Uterus (tissue), 4 donors: ENCODE results near the gene DBF4. TPM values are rescaled to one million over a fixed set of nuclear protein-coding genes. Genes with fewer than 3 reads are reported as not detected.
A peak's percentile ranks its signal among the peaks of the same experiment; 100 is the strongest.

Experiments
- DNase-seq, 2 donors: peaks; one replicate each; pipeline ENCODE4 v3.0.0-alpha.2; 2019 to 2020
- H3K27ac ChIP-seq, 2 donors: fragments of 200-600 bp; sonication (generic); 1 replicate in 1 of 2; 2 replicates in 1 of 2; pipeline ENCODE4 v1.5.1; 2016 to 2018
- H3K27me3 ChIP-seq, 2 donors: fragments of 200-600 bp; sonication (generic); one replicate each; pipeline ENCODE4 v1.5.1; 2018 to 2019; ENCODE audit warnings: control low read depth in 1 of 2
- H3K36me3 ChIP-seq, 2 donors: fragments of 200-600 bp; sonication (generic); one replicate each; pipeline ENCODE4 v1.5.1; 2019; ENCODE audit warnings: control low read depth in 1 of 2
- H3K4me1 ChIP-seq, 2 donors: fragments of 200-600 bp; sonication (generic); one replicate each; pipeline ENCODE4 v1.5.1; 2018 to 2019; ENCODE audit warnings: control low read depth in 1 of 2
- H3K4me3 ChIP-seq, 2 donors: fragments of 200-600 bp; sonication (generic); 1 replicate in 1 of 2; 2 replicates in 1 of 2; pipeline ENCODE4 v1.5.1; 2018 to 2019; ENCODE audit warnings: mild to moderate bottlenecking in 1 of 2
- H3K9me3 ChIP-seq, 2 donors: fragments of 200-600 bp; sonication (generic); one replicate each; pipeline ENCODE4 v1.5.1; 2019; ENCODE audit warnings: control low read depth in 1 of 2
- POLR2A ChIP-seq, 2 donors: fragments of 450-650 bp; IDR thresholded peaks; one replicate each; pipeline ENCODE4 v1.6.1; 2016; ENCODE audit warnings: antibody characterized with exemption in 2 of 2, mild to moderate bottlenecking in 1 of 2, moderate library complexity in 1 of 2
- intact Hi-C: fragments of 100-400 bp; cut with DNase I; formaldehyde crosslinking; loops from one replicate; pipeline ENCODE4 v1.15.1; 2023; ENCODE audit warnings: low total_unique reads
- total RNA-seq, 4 donors: library from RNA; depleted of rRNA in 3 of 4; stranded (reverse); fragments of >200 nt in 3 of 4; gene quantifications; one replicate each; pipeline versions ENCODE4 v1.1.0 to v1.2.4, GENCODE V29; 2014 to 2023
- TF ChIP-seq, protein P1 (sequence below), 4 experiments: fragments of 200-600 bp in 2 of 4; fragments of 450-650 bp in 2 of 4; sonication (generic) in 2 of 4; IDR thresholded peaks; one replicate each; pipeline ENCODE4 v1.5.1; 2016 to 2019; ENCODE audit warnings: antibody characterized with exemption in 4 of 4, mild to moderate bottlenecking in 2 of 4, moderate library complexity in 1 of 4
- donor health status: DM: yes; HTN: yes; CAD: no.

DBF4 gene
- total RNA-seq, 4 donors from 2014 or later: 1.3 to 27.7 (median 9.4) TPM

DNA sequence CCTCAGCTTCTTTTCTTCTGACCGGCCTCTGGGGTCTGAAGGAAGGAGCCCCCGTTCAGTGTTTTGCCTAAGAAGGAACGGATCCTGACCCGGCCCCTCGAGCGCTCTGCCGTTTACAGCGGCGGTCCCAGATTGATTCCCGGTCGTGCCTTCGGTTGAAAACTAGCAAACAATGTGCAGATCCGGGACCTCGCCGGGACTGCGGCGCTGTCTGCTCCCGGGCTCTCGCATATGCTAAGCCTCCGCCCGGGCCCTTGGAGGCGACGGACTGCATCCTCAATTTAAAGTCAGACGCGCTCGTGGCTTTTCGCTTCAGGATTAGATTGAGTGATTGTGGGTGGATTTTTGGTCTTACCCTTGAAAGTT is 559 bp downstream of the DBF4 start:
- TF ChIP-seq, protein P1, sequence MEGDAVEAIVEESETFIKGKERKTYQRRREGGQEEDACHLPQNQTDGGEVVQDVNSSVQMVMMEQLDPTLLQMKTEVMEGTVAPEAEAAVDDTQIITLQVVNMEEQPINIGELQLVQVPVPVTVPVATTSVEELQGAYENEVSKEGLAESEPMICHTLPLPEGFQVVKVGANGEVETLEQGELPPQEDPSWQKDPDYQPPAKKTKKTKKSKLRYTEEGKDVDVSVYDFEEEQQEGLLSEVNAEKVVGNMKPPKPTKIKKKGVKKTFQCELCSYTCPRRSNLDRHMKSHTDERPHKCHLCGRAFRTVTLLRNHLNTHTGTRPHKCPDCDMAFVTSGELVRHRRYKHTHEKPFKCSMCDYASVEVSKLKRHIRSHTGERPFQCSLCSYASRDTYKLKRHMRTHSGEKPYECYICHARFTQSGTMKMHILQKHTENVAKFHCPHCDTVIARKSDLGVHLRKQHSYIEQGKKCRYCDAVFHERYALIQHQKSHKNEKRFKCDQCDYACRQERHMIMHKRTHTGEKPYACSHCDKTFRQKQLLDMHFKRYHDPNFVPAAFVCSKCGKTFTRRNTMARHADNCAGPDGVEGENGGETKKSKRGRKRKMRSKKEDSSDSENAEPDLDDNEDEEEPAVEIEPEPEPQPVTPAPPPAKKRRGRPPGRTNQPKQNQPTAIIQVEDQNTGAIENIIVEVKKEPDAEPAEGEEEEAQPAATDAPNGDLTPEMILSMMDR (IDR thresholded peaks at IDR 0.05): no peak
- TF ChIP-seq POLR2A (IDR thresholded peaks at IDR 0.05): no peak
- intact Hi-C loops: no loop called here
- DNase-seq: peak; percentile 41 to 42

DNA sequence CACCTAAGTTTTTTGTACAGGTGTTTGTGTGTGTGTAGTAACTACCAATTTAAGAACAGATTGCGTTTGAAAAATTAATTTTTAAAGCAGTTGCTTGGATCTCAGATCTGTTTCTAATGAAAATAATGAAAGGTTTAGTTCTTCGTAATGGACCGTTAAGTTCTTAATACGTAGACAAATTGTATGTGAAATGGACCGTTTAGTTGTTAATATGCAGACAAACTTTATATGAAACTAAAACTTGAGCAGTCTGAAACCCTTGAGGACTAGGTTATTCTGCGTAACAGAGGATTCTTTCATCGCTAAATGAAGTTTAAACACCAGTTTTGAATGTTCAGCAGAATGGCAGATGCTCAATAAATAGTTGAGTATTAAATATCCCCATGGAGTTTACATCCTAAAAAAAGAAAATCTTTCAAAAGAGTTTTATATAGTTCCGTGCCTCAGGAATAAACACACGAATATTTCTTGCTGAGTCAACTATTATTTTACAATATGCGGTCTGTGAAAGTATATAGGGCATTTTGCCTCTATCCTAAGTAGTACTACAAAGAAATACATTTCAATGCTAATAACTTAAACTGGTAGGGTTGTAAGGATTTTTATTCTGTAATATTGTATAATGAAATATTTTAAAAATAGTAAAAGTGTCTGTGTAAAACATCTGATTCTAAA is 1.2 kb downstream of the DBF4 start:
- intact Hi-C loops: no loop called here
- peaks cover 0 to 4% of the 10 kb centered on the region in 2 donors for H3K4me1 ChIP-seq
- peak overlapping the region; percentile 88 to 92 for H3K27ac ChIP-seq
- no peaks in the 10 kb centered on the region for H3K36me3 ChIP-seq
- no peak for DNase-seq
- no peaks in the 10 kb centered on the region for H3K9me3 ChIP-seq
- no peaks in the 10 kb centered on the region for H3K27me3 ChIP-seq
- peak overlapping the region; percentile 59 to 82 for H3K4me3 ChIP-seq
- TF ChIP-seq, protein P1 (IDR thresholded peaks at IDR 0.05): no peak

More for the DNA sequence above, 559 bp downstream of the DBF4 start:
- peak overlapping the region; percentile 88 to 92 for H3K27ac ChIP-seq
- no peaks in the 10 kb centered on the region for H3K36me3 ChIP-seq
- H3K27me3 ChIP-seq: no peaks in the 10 kb centered on the region
- H3K4me3 ChIP-seq: peak overlapping the region; percentile 59 to 82
- no peaks in the 10 kb centered on the region for H3K9me3 ChIP-seq
- peaks cover 0 to 4% of the 10 kb centered on the region in 2 donors for H3K4me1 ChIP-seq

DNA sequence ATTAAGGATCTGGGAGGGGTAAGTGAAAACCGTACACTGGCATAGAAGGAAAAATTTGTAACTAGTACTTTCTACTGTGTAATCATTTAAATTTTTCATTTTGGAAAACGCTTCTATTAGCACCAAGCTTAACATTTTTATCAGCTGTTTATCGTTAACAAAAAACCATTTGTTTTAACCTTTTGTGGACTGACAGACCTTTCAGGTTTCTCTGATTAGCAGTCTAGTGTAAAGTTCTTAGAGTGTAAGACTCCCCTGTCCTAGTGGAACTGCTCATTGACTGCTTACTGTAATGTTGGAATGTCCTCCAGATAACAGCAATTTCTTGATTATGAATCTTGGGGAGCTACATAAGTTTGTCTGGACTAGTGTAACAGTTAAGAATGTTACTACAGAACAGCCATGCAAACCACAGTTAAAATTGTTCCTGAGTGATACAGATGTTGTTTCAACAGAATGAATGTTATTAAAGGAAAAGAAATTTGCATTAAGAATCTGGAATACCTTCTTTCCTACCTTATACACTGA is 2.0 kb downstream of the DBF4 start:
- no peak overlapping the region for H3K27ac ChIP-seq

DNA sequence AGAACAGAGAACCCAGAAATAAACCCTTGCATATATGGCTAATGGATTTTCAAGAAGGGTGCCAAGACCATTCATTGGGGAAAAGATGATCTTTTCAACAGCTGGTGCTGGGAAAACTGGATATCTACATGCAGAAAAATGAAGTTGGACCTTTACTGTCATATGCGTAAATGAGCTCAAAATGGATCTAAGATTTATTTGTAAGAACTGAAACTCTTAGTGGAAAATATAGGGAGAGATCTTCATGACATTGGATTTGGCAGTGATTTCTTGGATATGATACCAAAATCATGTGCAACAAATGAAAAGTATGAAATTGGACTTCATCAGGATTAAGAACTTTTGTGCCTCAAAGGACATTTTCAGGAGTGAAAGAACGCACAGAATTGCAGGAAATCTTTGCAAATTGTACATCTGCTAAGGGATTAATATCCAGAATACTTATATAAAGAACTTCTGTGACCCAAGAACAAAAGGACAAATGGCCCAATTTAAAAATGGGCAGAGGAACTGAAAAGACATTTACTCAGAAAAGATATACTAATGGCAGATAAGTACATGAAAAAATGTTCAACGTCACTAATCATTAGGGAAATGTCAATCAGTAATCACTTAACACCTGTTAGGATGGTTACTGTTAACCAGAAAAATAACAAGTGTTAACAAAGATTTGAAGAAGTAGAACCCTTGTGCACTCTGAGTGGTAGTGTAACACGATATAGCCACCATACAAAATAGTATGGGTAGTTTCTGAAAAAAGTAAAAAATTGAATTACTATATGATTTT is 6.1 kb downstream of the DBF4 start:
- Histone ChIP-seq H3K36me3 (no peaks in the 10 kb centered on the region), H3K4me3 (no peak overlapping the region), H3K27me3 (no peaks in the 10 kb centered on the region), H3K4me1 (peaks cover 0 to 4% of the 10 kb centered on the region in 2 donors), H3K9me3 (no peaks in the 10 kb centered on the region), H3K27ac (no peak overlapping the region)
- intact Hi-C loops: no loop called here
- TF ChIP-seq, protein P1 (IDR thresholded peaks at IDR 0.05): no peak
- no peak for TF ChIP-seq POLR2A (IDR thresholded peaks at IDR 0.05)
- DNase-seq: no peak

More for the DNA sequence above, 2.0 kb downstream of the DBF4 start:
- TF ChIP-seq POLR2A (IDR thresholded peaks at IDR 0.05): no peak
- H3K9me3 ChIP-seq: no peaks in the 10 kb centered on the region
- intact Hi-C loops: no loop called here
- H3K36me3 ChIP-seq: no peaks in the 10 kb centered on the region
- peaks cover 0 to 4% of the 10 kb centered on the region in 2 donors for H3K4me1 ChIP-seq
- H3K27me3 ChIP-seq: no peaks in the 10 kb centered on the region
- DNase-seq: no peak
- H3K4me3 ChIP-seq: no peak overlapping the region

DNA sequence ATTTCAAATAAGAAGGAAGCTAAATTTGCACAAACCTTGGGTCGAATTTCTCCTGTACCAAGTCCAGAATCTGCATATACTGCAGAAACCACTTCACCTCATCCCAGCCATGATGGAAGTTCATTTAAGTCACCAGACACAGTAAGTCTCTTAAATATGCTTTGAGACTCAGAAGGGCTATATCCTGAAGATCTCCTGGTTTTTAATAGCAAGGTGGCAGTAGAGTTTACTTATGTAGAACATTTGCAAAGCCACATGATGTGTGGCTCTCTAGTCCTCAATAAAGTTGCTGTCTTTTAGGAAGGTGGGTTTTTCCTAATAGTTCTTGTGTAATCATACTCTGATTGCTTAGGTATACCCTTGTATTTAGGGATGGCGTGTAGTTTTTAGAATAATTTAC is 8.7 kb downstream of the DBF4 start:
- intact Hi-C loops: no loop called here
- Histone ChIP-seq H3K27me3 (no peaks in the 10 kb centered on the region), H3K4me1 (no peaks in the 10 kb centered on the region), H3K9me3 (no peaks in the 10 kb centered on the region), H3K36me3 (no peaks in the 10 kb centered on the region), H3K4me3 (no peak overlapping the region), H3K27ac (no peak overlapping the region)
- DNase-seq: no peak
- TF ChIP-seq POLR2A (IDR thresholded peaks at IDR 0.05): no peak
- TF ChIP-seq, protein P1 (IDR thresholded peaks at IDR 0.05): no peak
